GM23338 (cell line): ENCODE measurements around the gene TNFAIP3.

Experiments
- EZH2 ChIP-seq: fragments of 200-600 bp; sonication (generic); IDR thresholded peaks from one replicate; pipeline ENCODE4 v1.8.0; 2017; ENCODE audit warnings: antibody characterized with exemption, mild to moderate bottlenecking, low read depth; ENCODE audit not compliant: unreplicated experiment
- EZH2phosphoT487 ChIP-seq: fragments of 200-600 bp; sonication (generic); IDR thresholded peaks from one replicate; pipeline ENCODE4 v1.8.1; 2018; ENCODE audit warnings: antibody characterized with exemption; ENCODE audit not compliant: unreplicated experiment
- NANOG ChIP-seq: IDR thresholded peaks from 2 replicates; pipeline ENCODE4 v1.6.1; 2016; ENCODE audit warnings: antibody characterized with exemption, borderline replicate concordance
- REST ChIP-seq: IDR thresholded peaks from one replicate; pipeline ENCODE4 v1.6.1; 2018; ENCODE audit warnings: antibody characterized with exemption; ENCODE audit not compliant: unreplicated experiment
- ZNF331 ChIP-seq: fragments of 250-450 bp; sonication (Bioruptor Pico); IDR thresholded peaks from 2 replicates; pipeline ENCODE4 v1.5.0; 2020; ENCODE audit warnings: low read depth, mild to moderate bottlenecking, moderate library complexity
- TF ChIP-seq, protein P1 (sequence below), 2 experiments: fragments of 200-600 bp in 1 of 2; sonication (generic) in 1 of 2; conservative IDR thresholded peaks; 2 replicates each; pipeline versions ENCODE4 v1.5.1 to v1.6.1; 2016 to 2017; ENCODE audit warnings: antibody characterized with exemption in 2 of 2, low read depth in 2 of 2, mild to moderate bottlenecking in 2 of 2, moderate library complexity in 1 of 2

DNA sequence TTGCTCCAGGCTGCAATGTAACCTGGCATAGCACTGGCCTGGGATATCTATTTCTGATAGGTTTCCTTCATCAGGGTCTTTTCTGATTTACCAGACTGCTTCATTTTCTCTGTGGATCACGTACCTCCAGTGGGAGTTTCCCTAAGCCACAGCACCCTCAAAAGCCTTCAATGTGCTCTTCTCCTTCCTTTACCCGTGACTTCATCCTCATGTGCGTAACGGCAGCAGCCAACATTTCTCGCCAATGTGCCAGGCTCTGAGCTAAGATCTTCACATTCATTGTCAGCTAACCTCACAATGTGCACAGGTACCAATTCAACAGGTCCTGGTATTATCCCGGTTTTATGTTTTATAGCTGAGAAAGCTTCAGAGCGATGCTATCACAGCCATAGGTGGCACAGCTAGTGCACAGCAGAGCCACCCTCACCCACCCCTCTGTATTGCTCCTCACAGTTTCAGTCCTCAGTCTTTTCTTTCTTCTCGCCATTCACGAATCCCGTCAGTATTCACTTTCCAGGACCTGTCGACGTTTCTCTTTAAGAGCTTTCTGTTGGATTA is 58.2 kb downstream of the TNFAIP3 start:
- TF ChIP-seq, protein P1, sequence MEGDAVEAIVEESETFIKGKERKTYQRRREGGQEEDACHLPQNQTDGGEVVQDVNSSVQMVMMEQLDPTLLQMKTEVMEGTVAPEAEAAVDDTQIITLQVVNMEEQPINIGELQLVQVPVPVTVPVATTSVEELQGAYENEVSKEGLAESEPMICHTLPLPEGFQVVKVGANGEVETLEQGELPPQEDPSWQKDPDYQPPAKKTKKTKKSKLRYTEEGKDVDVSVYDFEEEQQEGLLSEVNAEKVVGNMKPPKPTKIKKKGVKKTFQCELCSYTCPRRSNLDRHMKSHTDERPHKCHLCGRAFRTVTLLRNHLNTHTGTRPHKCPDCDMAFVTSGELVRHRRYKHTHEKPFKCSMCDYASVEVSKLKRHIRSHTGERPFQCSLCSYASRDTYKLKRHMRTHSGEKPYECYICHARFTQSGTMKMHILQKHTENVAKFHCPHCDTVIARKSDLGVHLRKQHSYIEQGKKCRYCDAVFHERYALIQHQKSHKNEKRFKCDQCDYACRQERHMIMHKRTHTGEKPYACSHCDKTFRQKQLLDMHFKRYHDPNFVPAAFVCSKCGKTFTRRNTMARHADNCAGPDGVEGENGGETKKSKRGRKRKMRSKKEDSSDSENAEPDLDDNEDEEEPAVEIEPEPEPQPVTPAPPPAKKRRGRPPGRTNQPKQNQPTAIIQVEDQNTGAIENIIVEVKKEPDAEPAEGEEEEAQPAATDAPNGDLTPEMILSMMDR (conservative IDR thresholded peaks at IDR 0.05; ENCODE audit: low read depth in 2 of 2) = no peak
- TF ChIP-seq ZNF331 (CRISPR knock-in tag) (no peak), EZH2phosphoT487 (no peak), REST (no peak), EZH2 (no peak), NANOG (no peak)
